Coronary artery (tissue), 2 donors: ENCODE measurements around the gene CDC42EP3.

Source experiments
- DNase-seq: peaks from one replicate; pipeline ENCODE4 v3.0.0-alpha.2; 2017; ENCODE audit warnings: low spot score
- H3K27ac ChIP-seq, 2 donors: fragments of 200-600 bp; sonication (generic); one replicate each; pipeline ENCODE4 v1.5.1; 2016 to 2019
- H3K4me3 ChIP-seq: fragments of 200-600 bp; sonication (generic); 2 replicates; pipeline ENCODE4 v1.5.1; 2016; ENCODE audit warnings: mild to moderate bottlenecking, moderate library complexity
- TF ChIP-seq, protein P1 (sequence below): fragments of 200-600 bp; sonication (generic); IDR thresholded peaks from one replicate; pipeline ENCODE4 v1.5.1; 2019; ENCODE audit warnings: antibody characterized with exemption

The CDC42EP3 gene

GRCh38 chr2:37711308-37711731 is 39.9 kb upstream of the CDC42EP3 start:
- DNase-seq = no peak
- Histone ChIP-seq H3K27ac (no peak overlapping the region), H3K4me3 (no peak overlapping the region)
- TF ChIP-seq, protein P1, sequence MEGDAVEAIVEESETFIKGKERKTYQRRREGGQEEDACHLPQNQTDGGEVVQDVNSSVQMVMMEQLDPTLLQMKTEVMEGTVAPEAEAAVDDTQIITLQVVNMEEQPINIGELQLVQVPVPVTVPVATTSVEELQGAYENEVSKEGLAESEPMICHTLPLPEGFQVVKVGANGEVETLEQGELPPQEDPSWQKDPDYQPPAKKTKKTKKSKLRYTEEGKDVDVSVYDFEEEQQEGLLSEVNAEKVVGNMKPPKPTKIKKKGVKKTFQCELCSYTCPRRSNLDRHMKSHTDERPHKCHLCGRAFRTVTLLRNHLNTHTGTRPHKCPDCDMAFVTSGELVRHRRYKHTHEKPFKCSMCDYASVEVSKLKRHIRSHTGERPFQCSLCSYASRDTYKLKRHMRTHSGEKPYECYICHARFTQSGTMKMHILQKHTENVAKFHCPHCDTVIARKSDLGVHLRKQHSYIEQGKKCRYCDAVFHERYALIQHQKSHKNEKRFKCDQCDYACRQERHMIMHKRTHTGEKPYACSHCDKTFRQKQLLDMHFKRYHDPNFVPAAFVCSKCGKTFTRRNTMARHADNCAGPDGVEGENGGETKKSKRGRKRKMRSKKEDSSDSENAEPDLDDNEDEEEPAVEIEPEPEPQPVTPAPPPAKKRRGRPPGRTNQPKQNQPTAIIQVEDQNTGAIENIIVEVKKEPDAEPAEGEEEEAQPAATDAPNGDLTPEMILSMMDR = no peak

DNA sequence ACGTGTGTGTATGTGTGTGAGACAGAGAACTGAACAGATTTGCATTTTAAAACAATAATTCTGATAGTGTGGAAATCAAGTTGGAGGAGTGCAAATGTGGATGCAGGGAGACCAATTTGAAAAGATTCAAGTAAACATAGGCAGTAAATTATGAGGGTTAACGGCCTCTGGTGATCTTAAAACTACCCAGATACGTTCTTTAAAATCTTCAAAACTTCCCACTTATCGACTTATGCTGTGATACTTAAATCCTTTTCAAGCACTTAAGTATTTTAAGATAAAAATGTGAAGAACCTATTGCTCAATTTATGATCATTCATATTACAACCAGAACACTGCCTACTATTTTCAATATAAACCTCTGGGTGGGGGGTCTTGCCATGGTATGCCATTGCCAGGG is 37.7 kb upstream of the CDC42EP3 start:
- TF ChIP-seq, protein P1 = no peak
- Histone ChIP-seq H3K27ac (no peak overlapping the region), H3K4me3 (no peak overlapping the region)
- DNase-seq = no peak

DNA sequence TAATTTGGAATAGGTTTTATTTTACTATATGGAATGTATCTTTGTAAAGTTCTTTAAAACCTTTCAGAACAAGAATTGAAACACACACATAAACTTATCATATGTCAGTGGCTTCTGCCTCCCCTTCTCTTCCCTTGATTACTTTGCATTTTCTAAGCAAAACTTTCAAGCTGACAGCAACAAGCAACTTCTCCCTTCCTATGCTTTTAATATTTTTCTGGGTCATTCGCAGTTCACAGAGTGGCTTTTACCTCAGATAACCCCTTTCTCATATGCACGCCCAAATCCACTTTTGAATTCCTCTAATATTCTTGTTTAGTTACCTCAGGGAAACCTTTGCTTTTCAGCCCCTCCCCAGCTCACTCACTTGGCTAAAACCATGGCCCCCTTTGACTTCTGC is 36.7 kb upstream of the CDC42EP3 start:
- Histone ChIP-seq H3K27ac (no peak overlapping the region), H3K4me3 (no peak overlapping the region)
- TF ChIP-seq, protein P1 = no peak
- DNase-seq = no peak

DNA sequence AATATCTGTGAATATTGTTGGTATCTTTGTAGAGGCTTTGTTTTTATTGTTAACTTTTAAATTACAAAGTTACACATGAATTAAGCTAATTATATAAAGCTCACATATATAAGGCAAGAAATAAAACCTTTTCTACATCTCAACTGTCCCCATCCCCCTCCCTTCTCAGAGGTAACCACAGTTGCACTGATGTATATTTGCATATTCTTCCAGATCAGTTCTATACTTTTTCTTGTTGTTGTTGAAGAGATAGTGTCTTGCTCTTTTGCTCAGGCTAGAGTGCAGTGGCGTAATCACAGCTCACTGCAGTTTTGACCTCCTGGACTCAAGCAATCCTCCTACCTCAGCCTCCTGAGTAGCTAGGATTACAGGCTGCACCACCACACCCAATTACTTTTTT is 36.0 kb upstream of the CDC42EP3 start:
- Histone ChIP-seq H3K4me3 (no peak overlapping the region), H3K27ac (no peak overlapping the region)
- DNase-seq = no peak
- TF ChIP-seq, protein P1 = no peak

DNA sequence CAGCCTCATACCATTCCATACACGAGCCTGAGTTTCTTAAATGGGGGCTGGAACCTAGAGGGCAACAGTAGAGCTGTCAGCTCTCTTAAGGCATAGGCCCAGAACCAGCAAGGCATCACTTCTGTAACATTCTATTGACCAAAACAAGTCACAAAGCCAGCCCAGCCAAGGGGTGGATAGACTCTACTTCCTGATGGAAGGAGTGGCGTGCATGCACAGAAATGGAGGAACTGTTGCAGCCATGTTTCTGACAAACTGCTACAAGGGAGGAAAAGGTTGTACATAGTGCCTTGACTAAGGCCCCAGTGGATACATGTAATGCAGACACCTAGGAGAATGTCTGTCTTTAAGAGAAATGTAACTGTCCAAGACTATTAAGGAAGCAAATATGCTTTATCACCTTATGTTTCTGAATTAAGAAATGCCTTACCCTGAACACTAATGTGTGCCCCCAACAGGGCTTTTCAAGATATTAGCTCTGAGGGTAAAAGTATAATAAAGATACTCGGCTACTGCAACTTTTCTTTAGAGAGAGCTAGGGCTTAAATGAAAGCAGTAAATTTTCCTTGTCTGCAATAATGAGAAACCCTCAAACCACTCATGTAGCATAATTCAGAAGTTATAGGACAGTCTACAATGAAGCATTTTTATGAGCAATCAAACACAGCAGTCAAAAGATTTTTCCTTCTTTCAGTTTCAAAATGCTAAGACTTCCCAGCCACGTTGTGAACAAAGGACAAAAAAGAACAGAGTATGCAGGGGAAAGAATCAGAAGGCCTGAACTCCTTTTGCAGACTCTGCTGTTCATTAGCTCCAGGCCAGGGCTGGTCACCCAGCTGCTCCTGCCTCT is 35.1 kb upstream of the CDC42EP3 start:
- Histone ChIP-seq H3K27ac (no peak overlapping the region), H3K4me3 (no peak overlapping the region)
- no peak for DNase-seq
- TF ChIP-seq, protein P1 = no peak

- Histone ChIP-seq H3K4me3 (no peak overlapping the region), H3K27ac (no peak overlapping the region)
- TF ChIP-seq, protein P1 = no peak
- DNase-seq = no peak
These were observed 33.7 kb upstream of the CDC42EP3 start for GRCh38 chr2:37705191-37705590.

DNA sequence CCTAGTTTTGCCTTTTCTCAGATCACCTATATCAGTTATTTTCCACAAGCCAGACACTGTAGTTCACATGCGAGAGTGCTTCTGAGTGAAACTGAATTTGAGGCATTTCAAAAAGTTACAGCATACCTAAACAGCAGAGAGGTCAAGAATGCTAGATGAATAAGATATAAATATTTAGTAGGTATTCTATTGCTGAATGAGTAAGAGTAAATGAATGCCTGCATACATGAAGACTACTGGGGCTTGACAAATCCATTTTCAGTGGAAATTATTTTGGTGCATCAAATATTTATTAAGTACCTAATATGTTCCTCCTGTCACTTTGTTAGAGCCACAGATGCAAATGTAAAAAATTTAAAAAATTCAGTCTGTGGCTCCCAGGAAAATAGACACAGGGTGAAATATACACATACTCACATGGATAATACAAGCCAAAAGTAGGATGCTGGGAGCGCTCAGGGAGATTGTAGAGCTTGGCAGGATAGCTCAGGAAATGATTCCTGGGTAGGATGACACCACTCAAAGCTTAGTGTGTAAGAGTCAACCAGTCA is 27.6 kb upstream of the CDC42EP3 start:
- TF ChIP-seq, protein P1 = no peak
- DNase-seq = no peak

More for the DNA sequence above, 27.6 kb upstream of the CDC42EP3 start:
- H3K4me3 ChIP-seq = no peak overlapping the region
- H3K27ac ChIP-seq = no peak overlapping the region
